GM12874 (cell line): Measurements from ENCODE around the gene RNF166.

Experiments used
- TF ChIP-seq, protein P1 (sequence below): IDR thresholded peaks from 2 replicates; pipeline ENCODE4 v1.5.1; 2011; ENCODE audit warnings: low read depth, mild to moderate bottlenecking, control low read depth, low read length, moderate library complexity; ENCODE audit not compliant: insufficient read depth

Gene RNF166

DNA sequence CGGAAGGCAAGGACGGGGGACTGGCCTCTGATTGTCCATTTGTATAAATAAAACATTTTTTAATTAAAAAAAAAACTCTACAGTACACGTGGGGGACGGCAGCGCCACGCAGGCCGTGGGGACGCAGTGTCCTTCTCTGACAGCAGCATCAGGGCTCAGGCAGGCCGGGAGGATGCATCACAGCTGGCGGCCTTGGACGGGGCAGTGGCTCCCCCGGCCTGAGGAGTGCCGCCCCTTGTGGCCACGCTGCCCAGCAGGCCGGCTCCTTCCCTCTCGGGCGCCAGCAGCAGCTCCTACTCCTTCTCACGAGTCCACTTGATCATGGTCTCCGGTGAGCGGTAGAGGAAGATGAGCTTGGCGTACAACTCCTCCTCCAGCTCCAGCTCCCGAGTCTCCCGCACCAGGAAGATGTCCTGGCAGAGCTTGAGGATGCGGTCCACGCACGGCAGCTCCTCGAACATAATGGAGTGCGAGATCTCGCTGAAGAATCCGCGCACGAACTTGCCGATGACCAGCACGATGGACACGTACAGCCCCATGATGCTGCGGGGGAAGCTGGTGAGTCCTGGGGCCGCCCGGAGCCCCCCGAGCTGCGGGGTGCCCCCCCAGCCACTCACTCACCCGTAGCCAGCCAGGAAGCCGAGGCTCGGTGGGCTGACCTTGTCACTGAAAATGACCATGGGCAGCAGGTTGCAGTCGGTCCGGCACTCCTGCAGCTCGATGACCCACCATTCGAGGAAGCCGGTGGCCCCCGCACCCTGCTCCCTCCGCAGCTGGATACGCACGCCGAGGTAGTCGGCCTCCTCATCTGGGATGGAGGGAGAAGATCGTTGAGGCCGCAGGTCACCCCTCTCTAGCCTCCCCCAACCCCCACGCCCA is 9.3 kb upstream of the RNF166 start:
- TF ChIP-seq, protein P1, sequence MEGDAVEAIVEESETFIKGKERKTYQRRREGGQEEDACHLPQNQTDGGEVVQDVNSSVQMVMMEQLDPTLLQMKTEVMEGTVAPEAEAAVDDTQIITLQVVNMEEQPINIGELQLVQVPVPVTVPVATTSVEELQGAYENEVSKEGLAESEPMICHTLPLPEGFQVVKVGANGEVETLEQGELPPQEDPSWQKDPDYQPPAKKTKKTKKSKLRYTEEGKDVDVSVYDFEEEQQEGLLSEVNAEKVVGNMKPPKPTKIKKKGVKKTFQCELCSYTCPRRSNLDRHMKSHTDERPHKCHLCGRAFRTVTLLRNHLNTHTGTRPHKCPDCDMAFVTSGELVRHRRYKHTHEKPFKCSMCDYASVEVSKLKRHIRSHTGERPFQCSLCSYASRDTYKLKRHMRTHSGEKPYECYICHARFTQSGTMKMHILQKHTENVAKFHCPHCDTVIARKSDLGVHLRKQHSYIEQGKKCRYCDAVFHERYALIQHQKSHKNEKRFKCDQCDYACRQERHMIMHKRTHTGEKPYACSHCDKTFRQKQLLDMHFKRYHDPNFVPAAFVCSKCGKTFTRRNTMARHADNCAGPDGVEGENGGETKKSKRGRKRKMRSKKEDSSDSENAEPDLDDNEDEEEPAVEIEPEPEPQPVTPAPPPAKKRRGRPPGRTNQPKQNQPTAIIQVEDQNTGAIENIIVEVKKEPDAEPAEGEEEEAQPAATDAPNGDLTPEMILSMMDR, result no peak

DNA sequence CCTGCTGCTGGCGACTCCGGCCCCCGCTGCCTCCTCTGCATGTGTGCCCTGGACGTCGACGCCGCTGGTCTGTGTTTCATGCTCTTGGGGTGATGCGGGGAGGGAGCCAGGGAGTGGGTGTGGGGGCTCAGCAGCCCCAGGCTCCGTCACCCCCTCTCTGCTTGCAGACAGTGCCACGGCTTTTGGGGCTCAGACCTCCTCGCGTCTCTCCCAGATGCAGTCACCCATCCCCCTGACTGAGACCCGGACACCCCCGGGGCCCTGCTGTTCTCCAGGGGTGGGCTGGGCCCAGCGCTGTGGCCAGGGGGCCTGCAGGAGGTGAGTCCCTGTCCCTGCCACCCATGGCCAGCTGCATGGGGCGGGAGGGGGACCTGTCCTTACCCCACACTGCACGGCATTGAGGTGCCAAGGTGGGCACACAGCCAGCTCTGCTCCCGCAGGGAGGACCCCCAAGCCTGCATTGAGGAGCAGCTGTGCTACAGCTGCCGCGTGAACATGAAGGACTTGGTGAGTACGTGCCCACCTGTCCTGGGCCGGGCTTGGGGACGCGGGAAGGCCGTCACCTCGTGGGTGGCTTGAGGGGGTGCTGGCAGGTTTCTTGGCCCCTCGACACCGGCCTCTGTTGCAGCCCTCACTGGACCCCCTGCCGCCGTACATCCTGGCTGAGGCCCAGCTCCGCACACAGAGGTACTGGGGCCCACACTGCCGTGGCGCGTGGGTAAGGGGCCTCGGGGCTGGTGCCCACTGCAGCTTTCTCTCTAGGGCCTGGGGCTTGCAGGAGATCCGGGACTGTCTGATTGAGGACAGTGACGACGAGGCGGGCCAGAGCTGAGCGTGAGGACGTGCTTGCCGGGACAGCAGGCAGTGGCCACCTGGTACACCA is 8.5 kb upstream of the RNF166 start:
- TF ChIP-seq, protein P1, result no peak

DNA sequence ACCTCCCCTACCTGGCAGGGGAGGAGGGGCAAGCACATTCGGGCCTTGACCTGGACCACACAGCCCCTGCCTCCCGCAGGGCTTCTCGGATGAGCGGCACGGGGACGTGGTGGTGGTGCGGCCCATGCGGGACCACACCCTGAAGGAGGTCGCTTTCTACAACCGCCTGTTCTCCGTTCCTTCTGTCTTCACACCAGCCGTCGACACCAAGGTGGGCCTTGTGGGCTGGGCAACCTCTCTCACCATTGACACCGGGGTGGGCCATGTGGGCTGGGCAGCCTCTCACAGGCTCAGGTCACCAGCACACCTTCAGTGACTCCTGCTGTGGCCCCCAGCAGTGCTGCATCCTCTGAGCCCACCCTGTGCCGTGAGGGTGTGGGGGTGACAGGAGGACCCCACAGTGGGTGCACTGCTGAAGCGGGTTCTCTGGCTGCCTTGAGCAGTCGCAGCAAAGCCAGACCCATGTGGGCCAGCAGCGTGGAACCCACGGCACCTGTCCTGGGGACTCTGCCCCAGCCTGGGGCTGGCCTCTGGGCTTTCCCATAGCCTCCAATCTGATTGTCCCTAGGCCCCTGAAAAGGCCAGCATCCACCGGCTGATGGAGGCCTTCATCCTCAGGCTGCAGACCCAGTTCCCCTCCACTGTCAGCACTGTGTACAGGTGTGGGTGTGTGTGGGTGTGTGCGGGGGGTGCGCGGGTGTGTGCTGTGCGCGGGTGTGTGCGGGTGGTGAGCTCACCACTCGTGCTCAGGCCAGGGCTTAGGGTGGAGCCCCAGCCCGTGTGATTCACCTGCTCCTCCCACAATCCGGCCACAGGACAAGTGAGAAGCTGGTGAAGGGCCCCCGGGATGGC is 7.6 kb upstream of the RNF166 start:
- TF ChIP-seq, protein P1, result no peak

DNA sequence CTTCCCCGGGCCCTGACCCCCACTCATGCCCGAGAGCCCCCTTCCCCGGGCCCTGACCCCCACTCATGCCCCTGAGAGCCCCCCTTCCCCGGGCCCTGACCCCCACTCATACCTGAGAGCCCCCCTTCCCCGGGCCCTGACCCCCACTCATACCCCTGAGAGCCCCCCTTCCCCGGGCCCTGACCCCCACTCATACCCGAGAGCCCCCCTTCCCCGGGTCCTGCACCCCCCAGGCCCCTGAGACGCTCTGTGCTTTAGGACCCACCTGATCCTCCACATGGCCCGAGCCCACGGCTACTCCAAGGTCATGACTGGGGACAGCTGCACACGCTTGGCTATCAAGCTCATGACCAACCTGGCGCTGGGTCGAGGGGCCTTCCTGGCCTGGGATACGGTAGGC is 6.8 kb upstream of the RNF166 start:
- TF ChIP-seq, protein P1, result no peak

DNA sequence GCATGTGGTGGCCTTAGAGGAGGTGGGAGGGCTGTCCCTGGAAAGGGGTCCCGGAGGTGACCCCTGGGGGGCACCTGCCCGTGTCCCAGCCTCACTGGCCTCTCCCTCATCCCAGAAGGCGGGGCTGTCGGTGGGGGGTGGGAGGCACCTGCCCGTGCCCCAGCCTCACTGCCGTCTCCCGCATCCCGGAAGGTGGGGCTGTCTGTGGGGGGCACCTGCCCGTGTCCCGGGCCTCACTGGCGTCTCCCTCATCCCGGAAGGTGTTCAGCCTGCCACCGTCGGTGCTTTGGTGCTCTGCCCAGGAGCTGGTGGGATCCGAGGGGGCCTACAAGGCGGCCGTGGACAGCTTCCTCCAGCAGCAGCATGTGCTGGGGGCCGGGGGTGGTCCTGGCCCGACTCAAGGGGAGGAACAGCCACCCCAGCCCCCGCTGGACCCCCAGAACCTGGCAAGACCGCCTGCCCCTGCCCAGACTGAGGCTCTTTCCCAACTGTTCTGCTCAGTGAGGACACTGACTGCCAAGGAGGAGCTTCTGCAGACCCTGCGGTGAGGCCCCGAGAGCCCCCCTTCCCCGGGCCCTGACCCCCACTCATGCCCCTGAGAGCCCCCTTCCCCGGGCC is 6.3 kb upstream of the RNF166 start:
- TF ChIP-seq, protein P1, result no peak

DNA sequence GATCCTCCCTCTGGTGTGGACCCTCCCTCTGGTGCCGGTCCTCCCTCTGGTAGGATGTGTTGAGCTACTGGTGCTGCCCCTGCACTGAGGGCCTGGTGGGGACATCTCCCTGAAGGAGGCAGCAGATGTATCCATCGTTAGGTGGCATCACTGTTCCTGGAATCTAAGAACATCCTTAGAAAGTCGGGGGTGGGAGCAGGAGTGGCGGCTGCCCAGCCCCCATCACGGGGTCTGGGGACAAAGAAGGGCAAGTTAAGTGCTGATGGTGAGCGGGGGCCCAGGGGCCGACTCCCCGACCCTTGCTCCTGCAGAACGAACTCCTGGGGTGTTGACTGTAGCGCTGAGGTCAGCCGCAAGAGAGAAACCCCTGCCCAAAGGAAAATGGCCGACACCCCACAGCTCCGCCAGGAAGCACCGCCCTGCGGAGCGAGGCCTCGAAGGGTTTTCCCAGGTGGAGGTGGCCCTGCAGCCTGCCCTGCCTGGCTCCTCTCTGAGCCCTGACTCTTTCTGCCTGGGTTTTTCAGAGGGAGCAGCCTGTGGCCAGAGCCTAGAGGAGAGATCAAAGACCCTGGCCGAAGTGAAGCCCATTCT is 5.6 kb upstream of the RNF166 start:
- TF ChIP-seq, protein P1, result no peak
